Measurements from ENCODE around the gene WDR18. TPM values are rescaled to one million over a fixed set of nuclear protein-coding genes. Genes with fewer than 3 reads are reported as not detected.

WDR18 gene
- total and polyA plus RNA-seq, 2 of the 8 experiments (the other 6 are each of a cell fraction or from before 2014, with no cell fraction given) = 87.7 to 177 TPM

DNA sequence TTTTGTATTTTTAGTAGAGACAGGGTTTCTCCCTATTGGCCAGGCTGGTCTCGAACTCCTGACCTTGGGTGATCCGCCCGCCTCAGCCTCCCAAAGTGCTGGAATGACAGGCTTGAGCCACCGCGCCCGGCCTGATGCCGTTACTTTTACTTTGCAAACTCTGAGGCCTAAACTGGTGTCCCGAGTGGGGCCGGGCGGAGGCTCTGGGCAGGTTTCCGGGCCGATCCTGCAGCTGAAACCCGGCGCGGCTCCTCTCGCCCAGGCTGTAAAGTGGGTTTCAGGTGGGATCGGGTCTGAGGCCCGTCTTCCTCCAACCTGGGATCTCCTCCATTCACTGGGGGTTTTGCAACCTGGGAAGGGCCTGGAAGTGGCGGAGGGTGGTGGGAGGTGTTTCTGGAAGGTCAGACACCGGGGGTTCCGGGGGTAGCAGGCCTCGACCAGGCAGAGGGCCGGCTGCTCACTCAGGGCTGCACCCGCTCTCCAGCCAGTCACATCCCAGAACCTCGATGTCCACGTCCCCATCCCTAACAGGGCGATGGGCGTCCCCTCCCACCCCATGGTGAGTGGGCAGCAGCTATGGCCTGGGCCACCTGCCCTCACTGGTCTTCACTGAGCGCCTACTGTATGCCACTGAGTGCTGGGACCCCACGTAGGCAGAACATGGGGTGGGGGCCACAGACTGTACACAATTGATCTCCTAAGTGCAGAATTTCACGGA is 21.3 kb upstream of the WDR18 start:
- H3K14ac ChIP-seq (ENCODE audit: insufficient read length) = no peak overlapping the region
- H3K56ac ChIP-seq (replicated peaks; ENCODE audit: insufficient read length, low read depth, low read length) = no peak overlapping the region
- no peak overlapping the region for H2BK20ac ChIP-seq (ENCODE audit: low read length)
- H4K5ac ChIP-seq (ENCODE audit: insufficient read length, low read depth, low read length) = no peak overlapping the region
- H3K79me1 ChIP-seq (ENCODE audit: low read depth, low read length) = no peaks in the 10 kb centered on the region
- no peaks in the 10 kb centered on the region for H3K23me2 ChIP-seq (ENCODE audit: low read depth, low read length)
- no peak overlapping the region for H4K8ac ChIP-seq (ENCODE audit: extremely low read depth, insufficient read depth, low read length)
- no peak overlapping the region for H3K9ac ChIP-seq (replicated peaks in 1 of 4; ENCODE audit: extremely low read depth in 1 of 4, low read depth in 3 of 4, low read length in 3 of 4)
- no peak overlapping the region for H4K91ac ChIP-seq (replicated peaks; ENCODE audit: insufficient read length, low read length)
- H3K4me1 ChIP-seq (replicated peaks in 1 of 4; ENCODE audit: control insufficient read depth in 3 of 4, insufficient read depth in 4 of 4, low read length in 3 of 4) = peaks cover 0 to 8% (median 4%) of the 10 kb centered on the region in 4 experiments; a peak in 3 of 7 replicates
- FAIRE-seq = no peak
- H3K9me3 ChIP-seq (ENCODE audit: insufficient read depth in 2 of 2, low read depth in 1 of 2, low read length in 1 of 2) = peaks cover 0 to 7% of the 10 kb centered on the region in 2 experiments; a peak in 1 of 4 replicates
- WGBS, 2 experiments (ENCODE audit: extremely low coverage in 1 of 2, insufficient coverage in 1 of 2, insufficient read length in 1 of 2, insufficient replicate concordance in 2 of 2, low coverage in 1 of 2, low lambda C conversion rate in 2 of 2, missing lambda C conversion rate in 1 of 2) = 90% methylated on average over 31 of the region's 31 CpGs; no CpG with 5 or more reads in 1 of the 2 experiments
- H2BK12ac ChIP-seq (ENCODE audit: low read depth, low read length) = no peak overlapping the region
- H2BK15ac ChIP-seq (ENCODE audit: low read length) = no peak overlapping the region
- peaks cover 5 to 33% (median 20%) of the 10 kb centered on the region in 4 experiments for H3K36me3 ChIP-seq (ENCODE audit: control insufficient read depth in 2 of 4, insufficient read depth in 4 of 4, low read length in 3 of 4)
- no peak overlapping the region for H3K4me3 ChIP-seq (ENCODE audit: extremely low read depth in 1 of 4, insufficient read depth in 2 of 4, low read depth in 3 of 4, low read length in 4 of 4)
- no peak overlapping the region for H3K4ac ChIP-seq (replicated peaks; ENCODE audit: insufficient read length, low read depth, low read length)
- no peaks in the 10 kb centered on the region for H3K27me3 ChIP-seq (replicated peaks in 1 of 4; ENCODE audit: control insufficient read depth in 3 of 4, extremely low read depth in 1 of 4, insufficient read depth in 3 of 4, low read length in 3 of 4)
- H4K20me1 ChIP-seq (replicated peaks in 1 of 2; ENCODE audit: control insufficient read depth in 1 of 2, insufficient read depth in 2 of 2, low read length in 2 of 2) = peaks cover 0 to 3% of the 10 kb centered on the region in 2 experiments
- H3K27ac ChIP-seq (ENCODE audit: low read depth, low read length) = no peak overlapping the region
- no peak overlapping the region for H2AK5ac ChIP-seq (ENCODE audit: low read depth, low read length)
- no peak overlapping the region for H3K4me2 ChIP-seq (ENCODE audit: insufficient read depth in 1 of 2, low read depth in 2 of 2, low read length in 2 of 2)
- H2BK5ac ChIP-seq (ENCODE audit: low read depth, low read length) = peak overlapping the region; percentile 12; the same call in 1 of the 2 replicates
- H3K18ac ChIP-seq (ENCODE audit: extremely low read depth, low read length) = no peak overlapping the region
- no peak overlapping the region for H3K23ac ChIP-seq (ENCODE audit: insufficient read length)
- H2BK120ac ChIP-seq (replicated peaks; ENCODE audit: low read depth, low read length) = no peak overlapping the region
- ChIA-PET CTCF (ENCODE audit: partially characterized antibody) (interaction anchor here (0.7 to 2.0 kb wide), 5 partner anchors 8 to 36 kb away, joined by 3 to 8 read pairs (median 5); no protein-coding TSS in a partner anchor), POLR2A (ENCODE audit: partially characterized antibody) (interaction anchor here (0.6 to 1.5 kb wide), 6 partner anchors 14 to 66 kb away, joined by 3 to 4 read pairs (median 3); no protein-coding TSS in a partner anchor)
- H2AFZ ChIP-seq (ENCODE audit: low read length) = no peak overlapping the region
- H3K79me2 ChIP-seq (ENCODE audit: control insufficient read depth in 1 of 2, insufficient read depth in 2 of 2, low read length in 2 of 2) = 0 out of 4 replicates have a peak, but pooled peaks cover 0 to 3% of the 10 kb centered on the region in 2 experiments
- DNase-seq (ENCODE audit: low read depth in 1 of 2, low spot score in 2 of 2) = no peak
- TF ChIP-seq CBX5 (IDR thresholded peaks at IDR 0.05; ENCODE audit: low read depth, low read length) (no peak), BCL11A (IDR thresholded peaks at IDR 0.05; ENCODE audit: low read depth in 2 of 2, low read length in 2 of 2) (no peak), JUND (IDR thresholded peaks at IDR 0.05; ENCODE audit: low read length) (no peak), TBP (IDR thresholded peaks at IDR 0.05; ENCODE audit: low read depth, low read length) (no peak)

Measured in H1 (cell line).